Measurements from ENCODE around the gene TBPL2.

The TBPL2 gene

GRCh38 chr14:55433880-55434804, 6.3 kb downstream of the TBPL2 start:
- H3K9me2 ChIP-seq (replicated peaks; ENCODE audit: control insufficient read depth, low read length) = no peaks in the 10 kb centered on the region
- no peaks in the 10 kb centered on the region for H3K79me2 ChIP-seq (ENCODE audit: control insufficient read depth, low read length)
- no peak overlapping the region for H3K4me2 ChIP-seq (ENCODE audit: low read length)
- H3K4me1 ChIP-seq (ENCODE audit: control insufficient read depth, low read length) = peaks cover 3% of the 10 kb centered on the region; the same call in 1 of the 2 replicates
- no peak for TF ChIP-seq CTCF (IDR thresholded peaks at IDR 0.05; ENCODE audit: low read depth, low read length, poor library complexity, severe bottlenecking)
- TF ChIP-seq EZH2phosphoT487 (IDR thresholded peaks at IDR 0.05; ENCODE audit: borderline replicate concordance, low read length) = no peak
- H4K20me1 ChIP-seq (ENCODE audit: control insufficient read depth, insufficient read depth, low read depth, low read length) = no peaks in the 10 kb centered on the region
- H3K9me3 ChIP-seq (ENCODE audit: control insufficient read depth, insufficient read depth, low read length) = no peaks in the 10 kb centered on the region
- H3K4me3 ChIP-seq (ENCODE audit: low read length) = no peak overlapping the region
- H3K27ac ChIP-seq (ENCODE audit: low read depth, low read length) = no peak overlapping the region
- no peaks in the 10 kb centered on the region for H3K36me3 ChIP-seq (ENCODE audit: control insufficient read depth, low read length)
- H3K27me3 ChIP-seq (ENCODE audit: control insufficient read depth, low read length) = peaks cover 19% of the 10 kb centered on the region
- no peaks in the 10 kb centered on the region for H3F3A ChIP-seq (ENCODE audit: control insufficient read depth, insufficient read depth)

- H3K79me2 ChIP-seq (ENCODE audit: control insufficient read depth, low read length) = no peaks in the 10 kb centered on the region
- no peak overlapping the region for H3K27ac ChIP-seq (ENCODE audit: low read depth, low read length)
- no peaks in the 10 kb centered on the region for H3F3A ChIP-seq (ENCODE audit: control insufficient read depth, insufficient read depth)
- H3K4me2 ChIP-seq (ENCODE audit: low read length) = no peak overlapping the region
- peaks cover 3% of the 10 kb centered on the region; the same call in 1 of the 2 replicates for H3K4me1 ChIP-seq (ENCODE audit: control insufficient read depth, low read length)
- H3K4me3 ChIP-seq (ENCODE audit: low read length) = no peak overlapping the region
- TF ChIP-seq EZH2phosphoT487 (IDR thresholded peaks at IDR 0.05; ENCODE audit: borderline replicate concordance, low read length) = no peak
- no peak for TF ChIP-seq CTCF (IDR thresholded peaks at IDR 0.05; ENCODE audit: low read depth, low read length, poor library complexity, severe bottlenecking)
- H3K36me3 ChIP-seq (ENCODE audit: control insufficient read depth, low read length) = no peaks in the 10 kb centered on the region
- peaks cover 15% of the 10 kb centered on the region for H3K27me3 ChIP-seq (ENCODE audit: control insufficient read depth, low read length)
- H3K9me2 ChIP-seq (replicated peaks; ENCODE audit: control insufficient read depth, low read length) = no peaks in the 10 kb centered on the region
- H3K9me3 ChIP-seq (ENCODE audit: control insufficient read depth, insufficient read depth, low read length) = no peaks in the 10 kb centered on the region
- no peaks in the 10 kb centered on the region for H4K20me1 ChIP-seq (ENCODE audit: control insufficient read depth, insufficient read depth, low read depth, low read length)
Observed at GRCh38 chr14:55432628-55433027, 7.8 kb downstream of the TBPL2 start.

GRCh38 chr14:55430024-55430690, 10.3 kb downstream of the TBPL2 start:
- H3K4me2 ChIP-seq (ENCODE audit: low read length) = no peak overlapping the region
- no peak for TF ChIP-seq EZH2phosphoT487 (IDR thresholded peaks at IDR 0.05; ENCODE audit: borderline replicate concordance, low read length)
- peak; percentile 51 for TF ChIP-seq CTCF (IDR thresholded peaks at IDR 0.05; ENCODE audit: low read depth, low read length, poor library complexity, severe bottlenecking)

More at GRCh38 chr14:55430024-55430690, 10.3 kb downstream of the TBPL2 start:
- Histone ChIP-seq H3K79me2 (ENCODE audit: control insufficient read depth, low read length) (no peaks in the 10 kb centered on the region), H3K4me3 (ENCODE audit: low read length) (no peak overlapping the region), H3K9me2 (replicated peaks; ENCODE audit: control insufficient read depth, low read length) (no peaks in the 10 kb centered on the region), H3F3A (ENCODE audit: control insufficient read depth, insufficient read depth) (no peaks in the 10 kb centered on the region), H3K36me3 (ENCODE audit: control insufficient read depth, low read length) (no peaks in the 10 kb centered on the region), H3K9me3 (ENCODE audit: control insufficient read depth, insufficient read depth, low read length) (no peaks in the 10 kb centered on the region), H4K20me1 (ENCODE audit: control insufficient read depth, insufficient read depth, low read depth, low read length) (no peaks in the 10 kb centered on the region), H3K27me3 (ENCODE audit: control insufficient read depth, low read length) (peaks cover 11% of the 10 kb centered on the region; the same call in 1 of the 2 replicates), H3K27ac (ENCODE audit: low read depth, low read length) (no peak overlapping the region), H3K4me1 (ENCODE audit: control insufficient read depth, low read length) (peaks cover 3% of the 10 kb centered on the region; the same call in 1 of the 2 replicates)
